ENCODE measurements around the gene ZNF593.

Gene ZNF593

DNA sequence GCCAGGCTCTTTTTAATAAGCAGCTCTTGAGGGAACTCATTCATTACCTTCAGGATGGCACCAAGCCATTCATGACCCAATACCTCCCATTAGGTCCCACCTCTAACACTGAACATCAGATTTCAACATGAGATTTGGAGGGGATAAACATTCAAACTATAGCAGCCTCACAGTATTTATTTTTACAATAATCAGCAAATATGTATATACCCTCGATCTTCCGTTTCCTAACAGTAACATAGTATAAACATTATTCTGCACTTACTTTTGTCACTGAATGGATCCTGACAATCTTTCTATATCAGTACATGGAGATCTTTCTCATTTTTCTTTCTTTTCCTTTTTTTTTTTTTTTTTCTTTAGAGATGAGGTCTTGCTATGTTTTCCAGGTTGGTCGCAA lies 26.1 kb downstream of the ZNF593 start:
- Histone ChIP-seq H3K27me3 (ENCODE audit: control insufficient read depth, insufficient read depth, low read length) (peaks cover 41% of the 10 kb centered on the region), H3K9me3 (replicated peaks; ENCODE audit: low read length) (no peaks in the 10 kb centered on the region), H3K4me3 (ENCODE audit: low read length) (no peak overlapping the region), H3K9ac (ENCODE audit: low read depth, low read length) (no peak overlapping the region), H3K4me1 (ENCODE audit: control insufficient read depth, insufficient read depth, low read length) (no peaks in the 10 kb centered on the region), H3K36me3 (ENCODE audit: insufficient read depth, low read length) (no peaks in the 10 kb centered on the region), H3K4me2 (ENCODE audit: low read length) (no peak overlapping the region)

GRCh38 chr1:26197301-26197700 lies 27.6 kb downstream of the ZNF593 start:
- Histone ChIP-seq H3K36me3 (ENCODE audit: insufficient read depth, low read length) (no peaks in the 10 kb centered on the region), H3K9ac (ENCODE audit: low read depth, low read length) (no peak overlapping the region), H3K4me2 (ENCODE audit: low read length) (no peak overlapping the region), H3K27me3 (ENCODE audit: control insufficient read depth, insufficient read depth, low read length) (peaks cover 33% of the 10 kb centered on the region), H3K4me1 (ENCODE audit: control insufficient read depth, insufficient read depth, low read length) (no peaks in the 10 kb centered on the region), H3K4me3 (ENCODE audit: low read length) (no peak overlapping the region), H3K9me3 (replicated peaks; ENCODE audit: low read length) (no peaks in the 10 kb centered on the region)

DNA sequence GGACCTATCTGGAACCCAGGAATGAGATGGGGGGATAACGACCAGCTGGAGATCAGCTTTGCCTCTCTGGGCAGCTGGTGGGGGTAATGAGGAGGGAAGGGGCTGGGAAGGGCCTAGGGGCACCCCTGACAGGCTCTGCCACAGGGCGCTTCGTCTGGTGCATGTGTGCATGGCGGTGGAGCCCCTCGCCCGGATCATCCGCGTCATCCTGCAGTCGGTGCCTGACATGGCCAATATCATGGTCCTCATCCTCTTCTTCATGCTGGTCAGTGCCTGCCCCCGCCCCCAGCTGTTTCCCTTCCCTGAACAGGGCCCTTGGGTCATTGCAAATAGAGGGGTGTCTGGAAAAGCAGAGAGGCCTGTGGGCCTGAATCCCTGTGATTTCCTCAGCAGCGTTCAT lies 28.1 kb downstream of the ZNF593 start:
- H3K4me1 ChIP-seq (ENCODE audit: control insufficient read depth, insufficient read depth, low read length) = no peaks in the 10 kb centered on the region
- H3K36me3 ChIP-seq (ENCODE audit: insufficient read depth, low read length) = no peaks in the 10 kb centered on the region
- no peak overlapping the region for H3K9ac ChIP-seq (ENCODE audit: low read depth, low read length)
- peaks cover 33% of the 10 kb centered on the region for H3K27me3 ChIP-seq (ENCODE audit: control insufficient read depth, insufficient read depth, low read length)
- no peak overlapping the region for H3K4me3 ChIP-seq (ENCODE audit: low read length)
- H3K9me3 ChIP-seq (replicated peaks; ENCODE audit: low read length) = no peaks in the 10 kb centered on the region
- H3K4me2 ChIP-seq (ENCODE audit: low read length) = no peak overlapping the region

DNA sequence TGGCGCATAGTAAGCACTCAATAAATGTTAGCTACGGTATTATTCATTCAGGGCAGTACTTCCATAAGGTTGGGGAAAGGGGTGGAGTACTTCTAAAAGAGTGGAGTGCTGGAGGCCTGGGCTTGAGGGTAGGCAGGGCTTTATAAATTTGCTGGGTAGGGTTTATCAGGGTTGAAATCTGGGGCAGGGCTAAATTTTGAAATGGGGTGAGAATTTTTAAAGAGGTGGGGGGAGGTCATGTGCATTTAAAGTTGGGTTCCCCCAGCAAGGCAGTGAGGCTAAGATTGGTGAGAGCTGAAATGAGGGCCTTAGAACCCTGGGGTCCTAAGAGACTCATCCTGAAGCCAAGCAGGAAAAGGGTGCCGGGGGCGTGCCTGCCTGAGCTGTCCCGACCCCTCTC lies 30.7 kb downstream of the ZNF593 start:
- Histone ChIP-seq H3K9ac (ENCODE audit: low read depth, low read length) (no peak overlapping the region), H3K4me1 (ENCODE audit: control insufficient read depth, insufficient read depth, low read length) (no peaks in the 10 kb centered on the region), H3K4me2 (ENCODE audit: low read length) (no peak overlapping the region), H3K4me3 (ENCODE audit: low read length) (no peak overlapping the region), H3K27me3 (ENCODE audit: control insufficient read depth, insufficient read depth, low read length) (peaks cover 41% of the 10 kb centered on the region), H3K9me3 (replicated peaks; ENCODE audit: low read length) (no peaks in the 10 kb centered on the region), H3K36me3 (ENCODE audit: insufficient read depth, low read length) (no peaks in the 10 kb centered on the region)

DNA sequence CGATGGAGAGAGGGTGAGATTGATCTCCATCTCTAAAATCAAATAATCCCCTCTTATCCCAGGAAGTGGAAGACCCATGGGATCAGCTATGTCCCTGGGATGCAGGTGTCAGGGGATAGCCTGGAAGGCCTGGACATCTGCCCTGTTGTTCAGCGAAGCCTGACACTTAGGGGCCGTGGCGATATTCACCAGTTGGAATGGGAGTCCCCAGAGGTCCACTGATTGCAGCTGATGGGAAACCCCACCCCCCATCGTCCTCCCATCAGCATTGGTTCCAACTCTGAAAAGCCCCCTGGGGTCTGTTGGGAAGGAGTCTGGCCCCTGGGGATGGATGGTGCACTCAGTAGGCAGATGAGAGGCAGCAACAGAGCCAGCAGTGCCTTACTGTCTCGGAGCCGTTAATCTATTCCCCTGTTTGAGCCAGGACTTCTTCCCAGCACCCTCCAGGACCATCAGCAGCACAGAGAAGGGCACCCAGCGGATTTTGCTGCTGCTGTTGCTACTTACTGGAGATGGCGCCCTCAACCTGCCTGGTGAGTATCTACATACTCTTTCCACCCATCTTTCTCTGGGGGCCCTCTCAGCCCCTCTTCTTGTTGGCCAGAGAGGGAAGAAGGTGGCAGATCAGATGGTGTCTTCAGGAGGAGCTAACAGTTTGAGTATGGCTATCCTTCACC lies 34.1 kb downstream of the ZNF593 start:
- no peaks in the 10 kb centered on the region for H3K9me3 ChIP-seq (replicated peaks; ENCODE audit: low read length)
- H3K9ac ChIP-seq (ENCODE audit: low read depth, low read length) = no peak overlapping the region
- H3K36me3 ChIP-seq (ENCODE audit: insufficient read depth, low read length) = no peaks in the 10 kb centered on the region
- H3K4me3 ChIP-seq (ENCODE audit: low read length) = no peak overlapping the region
- no peak overlapping the region for H3K4me2 ChIP-seq (ENCODE audit: low read length)
- no peaks in the 10 kb centered on the region for H3K4me1 ChIP-seq (ENCODE audit: control insufficient read depth, insufficient read depth, low read length)
- H3K27me3 ChIP-seq (ENCODE audit: control insufficient read depth, insufficient read depth, low read length) = peaks cover 23% of the 10 kb centered on the region

DNA sequence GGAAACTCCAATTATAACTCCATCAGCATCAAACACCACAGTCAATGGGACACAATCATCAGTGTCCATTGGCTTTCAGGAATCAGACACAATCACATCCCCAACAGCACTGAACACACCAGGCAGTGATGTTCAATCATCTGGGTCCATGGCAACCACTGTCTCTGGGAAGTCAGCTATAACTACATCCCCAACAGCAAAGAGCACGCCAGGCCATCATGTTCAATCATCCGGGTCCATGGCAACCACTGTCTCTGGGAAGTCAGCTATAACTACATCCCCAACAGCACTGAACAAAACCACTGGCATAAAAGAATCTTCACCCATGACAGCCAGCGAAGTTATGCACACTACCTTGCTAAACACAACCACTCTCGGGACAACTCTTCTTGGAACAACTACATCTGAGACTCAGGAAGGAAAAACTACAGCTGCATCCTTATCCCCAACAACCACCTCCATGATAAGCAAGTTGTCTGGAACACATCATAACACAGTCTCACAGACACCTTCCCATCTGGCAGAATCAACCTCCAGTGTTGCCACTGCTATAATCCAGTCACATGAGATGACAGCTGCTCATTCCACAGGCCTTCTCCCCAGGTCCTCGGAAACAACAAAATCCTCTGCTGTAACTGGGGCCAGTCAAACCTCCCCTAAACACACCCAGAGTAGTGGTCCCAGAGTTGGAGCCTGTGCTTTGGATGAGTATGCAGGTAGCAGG lies 40.6 kb downstream of the ZNF593 start:
- Histone ChIP-seq H3K9ac (ENCODE audit: low read depth, low read length) (no peak overlapping the region), H3K4me1 (ENCODE audit: control insufficient read depth, insufficient read depth, low read length) (no peaks in the 10 kb centered on the region), H3K4me2 (ENCODE audit: low read length) (no peak overlapping the region), H3K9me3 (replicated peaks; ENCODE audit: low read length) (no peaks in the 10 kb centered on the region), H3K4me3 (ENCODE audit: low read length) (no peak overlapping the region), H3K27me3 (ENCODE audit: control insufficient read depth, insufficient read depth, low read length) (peaks cover 31% of the 10 kb centered on the region), H3K36me3 (ENCODE audit: insufficient read depth, low read length) (no peaks in the 10 kb centered on the region)

DNA sequence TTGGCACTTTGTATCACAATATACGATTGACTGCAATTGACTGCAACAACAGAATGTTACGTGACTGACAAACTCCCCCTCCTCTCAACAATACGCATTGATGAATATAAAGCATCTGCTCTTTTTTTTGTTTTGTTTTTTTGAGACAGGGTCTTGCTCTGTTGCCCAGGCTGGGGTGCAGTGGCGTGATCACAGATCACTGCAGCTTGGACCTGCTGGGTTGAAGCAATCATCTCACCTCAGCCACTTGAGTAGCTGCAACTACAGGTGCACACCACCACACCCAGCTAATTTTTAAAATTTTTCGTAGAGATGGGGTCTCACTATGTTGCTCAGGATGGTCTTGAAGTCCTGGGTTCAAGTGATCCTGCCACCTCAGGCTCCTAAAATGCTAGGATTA lies 43.0 kb downstream of the ZNF593 start:
- peaks cover 48% of the 10 kb centered on the region for H3K27me3 ChIP-seq (ENCODE audit: control insufficient read depth, insufficient read depth, low read length)
- no peaks in the 10 kb centered on the region for H3K36me3 ChIP-seq (ENCODE audit: insufficient read depth, low read length)
- no peak overlapping the region for H3K4me2 ChIP-seq (ENCODE audit: low read length)
- H3K4me1 ChIP-seq (ENCODE audit: control insufficient read depth, insufficient read depth, low read length) = no peaks in the 10 kb centered on the region
- no peaks in the 10 kb centered on the region for H3K9me3 ChIP-seq (replicated peaks; ENCODE audit: low read length)
- H3K9ac ChIP-seq (ENCODE audit: low read depth, low read length) = no peak overlapping the region
- no peak overlapping the region for H3K4me3 ChIP-seq (ENCODE audit: low read length)

DNA sequence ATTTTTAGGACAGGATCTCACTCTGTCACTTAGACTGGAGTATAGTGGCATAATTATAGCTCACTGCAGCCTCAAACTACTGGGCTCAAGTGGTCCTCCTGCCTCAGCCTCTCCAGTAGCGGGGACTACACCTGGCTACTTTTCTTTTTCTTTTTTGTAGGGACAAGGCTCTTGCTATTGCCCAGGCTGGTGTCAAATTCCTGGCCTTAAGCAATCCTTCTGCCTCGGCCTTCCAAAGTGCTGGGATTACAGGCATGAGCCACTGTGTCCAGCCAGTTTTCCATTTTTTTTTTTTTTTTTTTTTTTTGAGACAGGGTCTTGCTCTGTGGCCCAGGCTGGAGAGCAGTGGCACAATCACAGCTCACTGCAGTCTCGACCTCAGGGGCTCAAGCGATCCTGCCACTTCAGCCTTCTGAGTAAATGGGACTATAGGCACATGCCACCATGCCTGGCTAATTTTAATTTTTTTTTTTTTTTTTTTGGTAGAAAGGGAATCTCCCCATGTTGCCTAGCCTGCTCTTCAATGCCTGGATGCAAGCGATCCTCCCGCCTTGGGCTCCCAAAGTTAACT lies 43.7 kb downstream of the ZNF593 start:
- no peak overlapping the region for H3K4me2 ChIP-seq (ENCODE audit: low read length)
- H3K4me1 ChIP-seq (ENCODE audit: control insufficient read depth, insufficient read depth, low read length) = no peaks in the 10 kb centered on the region
- no peaks in the 10 kb centered on the region for H3K36me3 ChIP-seq (ENCODE audit: insufficient read depth, low read length)
- H3K4me3 ChIP-seq (ENCODE audit: low read length) = no peak overlapping the region
- H3K9me3 ChIP-seq (replicated peaks; ENCODE audit: low read length) = no peaks in the 10 kb centered on the region
- H3K9ac ChIP-seq (ENCODE audit: low read depth, low read length) = no peak overlapping the region
- H3K27me3 ChIP-seq (ENCODE audit: control insufficient read depth, insufficient read depth, low read length) = peaks cover 48% of the 10 kb centered on the region

DNA sequence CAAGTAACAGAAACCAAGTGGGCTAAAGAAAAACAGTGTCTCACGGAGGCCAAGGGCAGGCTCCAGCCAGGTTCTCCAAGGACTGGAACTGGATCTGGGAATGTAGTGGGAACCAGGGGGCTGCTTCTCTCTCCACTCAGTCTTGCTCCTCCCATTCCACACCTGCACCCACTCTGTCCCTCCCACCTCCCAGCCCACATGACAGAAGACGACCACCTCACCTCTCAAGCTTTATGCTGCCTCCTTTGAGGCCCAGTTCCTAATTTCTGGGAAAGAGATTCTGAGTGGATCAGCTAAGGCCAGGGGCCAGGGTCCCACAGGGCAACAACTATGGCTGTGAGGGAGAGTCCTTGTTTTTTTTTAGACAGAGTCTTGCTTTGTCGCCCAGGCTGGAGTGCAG lies 45.5 kb downstream of the ZNF593 start:
- Histone ChIP-seq H3K4me2 (ENCODE audit: low read length) (no peak overlapping the region), H3K27me3 (ENCODE audit: control insufficient read depth, insufficient read depth, low read length) (peaks cover 48% of the 10 kb centered on the region), H3K36me3 (ENCODE audit: insufficient read depth, low read length) (no peaks in the 10 kb centered on the region), H3K4me1 (ENCODE audit: control insufficient read depth, insufficient read depth, low read length) (no peaks in the 10 kb centered on the region), H3K9ac (ENCODE audit: low read depth, low read length) (no peak overlapping the region), H3K9me3 (replicated peaks; ENCODE audit: low read length) (no peaks in the 10 kb centered on the region), H3K4me3 (ENCODE audit: low read length) (no peak overlapping the region)

DNA sequence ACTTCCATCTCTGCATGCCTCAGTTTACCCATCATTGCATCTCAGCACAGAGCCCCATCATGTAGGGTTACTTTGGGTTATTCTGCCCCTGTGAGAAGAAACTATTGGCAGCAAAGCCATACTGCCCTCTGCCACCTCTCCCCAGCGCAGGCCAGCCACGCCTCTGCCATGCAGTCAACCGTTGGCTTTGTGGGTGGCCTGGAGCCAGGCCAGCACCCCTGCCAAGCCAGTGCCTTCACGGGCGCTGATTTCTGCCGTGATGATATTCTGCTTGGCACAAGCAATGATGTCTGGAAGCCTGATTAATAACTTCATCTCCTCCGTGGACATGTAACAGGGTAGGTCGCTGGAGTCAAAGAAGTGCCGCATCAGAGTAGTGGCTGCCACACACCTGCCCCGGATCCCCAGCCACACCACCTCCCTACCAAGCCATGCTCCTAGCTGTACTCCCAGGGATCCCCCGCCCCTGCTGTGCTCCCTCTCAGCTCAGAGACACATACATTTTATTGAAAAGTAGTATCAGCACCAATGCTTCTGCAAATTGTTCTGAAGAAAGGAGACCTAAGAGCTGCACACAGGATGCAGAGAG lies 49.3 kb downstream of the ZNF593 start:
- no peak overlapping the region for H3K4me2 ChIP-seq (ENCODE audit: low read length)
- no peaks in the 10 kb centered on the region for H3K36me3 ChIP-seq (ENCODE audit: insufficient read depth, low read length)
- no peaks in the 10 kb centered on the region for H3K4me1 ChIP-seq (ENCODE audit: control insufficient read depth, insufficient read depth, low read length)
- H3K27me3 ChIP-seq (ENCODE audit: control insufficient read depth, insufficient read depth, low read length) = peaks cover 39% of the 10 kb centered on the region
- H3K9me3 ChIP-seq (replicated peaks; ENCODE audit: low read length) = no peaks in the 10 kb centered on the region
- no peak overlapping the region for H3K9ac ChIP-seq (ENCODE audit: low read depth, low read length)
- H3K4me3 ChIP-seq (ENCODE audit: low read length) = no peak overlapping the region
